ENCODE measurements around the gene ERGIC3.

GRCh38 chr20:35539756-35540212 lies 2.1 kb upstream of the ERGIC3 start:
- TF ChIP-seq CTCF (IDR thresholded peaks at IDR 0.05) (no peak), EZH2 (IDR thresholded peaks at IDR 0.05; ENCODE audit: borderline replicate concordance, insufficient read depth, low read depth, low read length, poor library complexity, severe bottlenecking) (no peak)
